ENCODE results near the gene ATF6.

ATF6 gene

GRCh38 chr1:161890574-161890973, 124.5 kb downstream of the ATF6 start:
- no peak for TF ChIP-seq CTCF (IDR thresholded peaks at IDR 0.05; ENCODE audit: control extremely low read depth, extremely low read depth, low read depth, missing control alignments)
- CTCF ChIA-PET, result no interaction called here
- DNase-seq (ENCODE audit: extremely low spot score), result no peak
- POLR2A ChIA-PET, result no interaction called here

DNA sequence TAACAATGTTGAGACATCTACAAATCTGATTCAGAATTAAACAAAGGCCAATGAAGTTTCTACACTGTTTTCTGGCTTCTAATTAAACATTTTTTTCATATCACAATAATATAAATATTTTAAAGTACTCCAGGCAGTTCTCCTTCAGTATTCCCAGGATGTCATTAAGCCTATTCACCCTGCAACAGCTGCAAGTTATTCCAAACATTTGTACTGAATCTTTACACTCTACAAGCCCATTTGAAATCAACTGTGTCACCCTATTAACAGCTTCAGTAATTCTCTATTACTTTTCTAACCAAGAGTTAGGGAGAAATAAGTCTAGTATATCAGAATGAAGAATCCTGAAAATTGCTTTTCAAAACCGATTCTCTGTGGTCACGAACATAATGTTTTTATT, 133.0 kb downstream of the ATF6 start:
- DNase-seq (ENCODE audit: extremely low spot score), result no peak
- TF ChIP-seq CTCF (IDR thresholded peaks at IDR 0.05; ENCODE audit: control extremely low read depth, extremely low read depth, low read depth, missing control alignments), result no peak
- CTCF ChIA-PET, result no interaction called here
- POLR2A ChIA-PET, result no interaction called here

DNA sequence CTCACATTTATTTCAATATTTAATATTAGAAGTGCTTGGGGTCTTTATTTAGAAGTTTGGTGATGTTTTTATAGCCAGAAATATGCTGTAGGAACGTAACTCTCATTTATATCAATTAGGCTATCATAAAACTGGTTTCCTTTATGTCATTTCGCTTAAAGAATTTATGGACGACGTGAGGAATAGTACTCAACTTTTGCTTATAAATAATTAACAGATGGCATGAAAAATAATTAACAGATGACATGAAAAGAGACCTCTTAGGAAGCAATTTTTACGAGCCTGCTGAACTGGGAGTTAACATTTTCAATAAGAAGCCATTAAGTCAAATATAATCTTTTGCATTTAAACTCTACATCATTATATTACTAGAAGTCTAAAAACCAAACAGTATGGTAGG, 134.0 kb downstream of the ATF6 start:
- ChIA-PET CTCF (no interaction called here), POLR2A (no interaction called here)
- no peak for TF ChIP-seq CTCF (IDR thresholded peaks at IDR 0.05; ENCODE audit: control extremely low read depth, extremely low read depth, low read depth, missing control alignments)
- no peak for DNase-seq (ENCODE audit: extremely low spot score)

DNA sequence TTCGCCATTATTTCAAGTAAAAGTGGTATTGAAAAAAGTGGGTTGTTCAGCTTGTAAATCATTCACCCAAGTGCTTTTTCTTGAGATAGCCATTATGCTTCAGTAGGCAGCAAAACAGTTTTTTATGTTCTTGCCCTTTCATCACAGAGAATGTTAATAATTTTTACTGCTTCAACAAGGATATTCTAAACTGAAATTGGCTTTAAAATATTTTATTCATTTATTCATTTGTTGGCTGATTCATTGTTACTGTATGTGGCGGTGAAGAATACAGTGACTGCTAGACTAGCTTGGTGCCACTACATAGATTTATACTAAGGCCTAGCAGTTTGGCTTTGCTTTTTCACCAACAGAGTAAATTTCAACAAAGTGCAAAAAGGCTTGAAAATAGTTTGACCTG, 136.1 kb downstream of the ATF6 start:
- CTCF ChIA-PET, result interaction anchor here (0.7 to 1.4 kb wide), 5 partner anchors 10 to 38 kb away, joined by 3 to 4 read pairs (median 3); no protein-coding TSS in a partner anchor
- no peak for TF ChIP-seq CTCF (IDR thresholded peaks at IDR 0.05; ENCODE audit: control extremely low read depth, extremely low read depth, low read depth, missing control alignments)
- DNase-seq (ENCODE audit: extremely low spot score), result no peak
- POLR2A ChIA-PET, result no interaction called here

DNA sequence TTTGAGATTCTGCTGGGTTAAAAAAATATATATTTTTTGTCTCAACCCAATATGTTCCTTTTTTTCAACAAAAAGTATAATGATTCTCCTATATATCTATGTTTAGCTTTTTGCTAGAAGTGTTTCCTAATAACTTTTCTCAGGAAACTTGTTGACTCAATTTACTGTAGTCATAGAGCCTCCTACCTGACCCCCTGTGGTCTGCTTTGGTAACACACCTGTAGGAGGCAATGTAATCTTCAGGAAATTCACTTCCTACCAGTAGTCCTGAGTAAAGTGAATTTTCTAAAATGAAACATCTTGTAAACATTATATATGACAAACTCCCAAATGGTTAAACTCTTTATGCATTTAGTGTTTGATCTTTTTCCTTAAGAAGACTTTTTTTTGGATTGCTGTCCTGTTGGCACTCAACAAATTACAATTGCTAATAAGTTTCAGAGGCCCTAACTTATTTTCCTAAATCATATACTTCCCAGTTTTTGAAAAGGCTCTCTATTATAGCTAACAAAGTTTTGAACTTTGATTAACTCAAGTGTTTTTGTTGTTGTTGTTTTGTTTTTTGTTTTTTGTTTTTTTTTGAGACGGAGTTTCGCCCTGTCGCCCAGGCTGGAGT, 139.3 kb downstream of the ATF6 start:
- peak; percentile 40 for TF ChIP-seq CTCF (IDR thresholded peaks at IDR 0.05; ENCODE audit: control extremely low read depth, extremely low read depth, low read depth, missing control alignments)
- ChIA-PET POLR2A (no interaction called here), CTCF (interaction anchor here (1.0 to 4.2 kb wide), 10 partner anchors 10 to 112 kb away, joined by 3 to 29 read pairs (median 7); no protein-coding TSS in a partner anchor)
- DNase-seq (ENCODE audit: extremely low spot score), result peak; percentile 31

DNA sequence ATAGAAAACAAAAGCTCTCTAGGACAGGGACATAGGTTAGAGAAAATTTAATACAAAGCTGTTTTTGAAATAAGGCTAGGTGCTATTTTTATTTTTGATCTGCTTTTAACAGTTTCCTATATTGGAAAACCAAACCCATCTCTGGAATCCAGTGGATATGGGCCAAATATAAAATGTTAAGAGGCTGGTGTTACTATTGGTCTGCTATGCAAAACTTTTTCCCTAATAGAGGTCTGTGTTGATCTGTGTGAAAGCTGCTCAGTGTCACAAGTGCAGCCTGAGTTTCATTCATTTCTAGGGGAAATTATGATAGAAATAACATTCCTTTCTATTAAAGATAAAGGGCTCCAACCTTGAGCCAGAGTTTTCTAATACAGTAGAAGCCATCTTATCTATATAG, 141.1 kb downstream of the ATF6 start:
- ChIA-PET CTCF (interaction anchor here (4.2 kb wide), 1 partner anchor 8 kb away, joined by 29 read pairs; no protein-coding TSS in a partner anchor), POLR2A (no interaction called here)
- TF ChIP-seq CTCF (IDR thresholded peaks at IDR 0.05; ENCODE audit: control extremely low read depth, extremely low read depth, low read depth, missing control alignments), result no peak

More for the DNA sequence above, 141.1 kb downstream of the ATF6 start:
- DNase-seq (ENCODE audit: extremely low spot score), result no peak
